HUDEP-2 (cell line): ENCODE results near the gene FCER1A.

Experiments
- DNase-seq, 76 experiments: peaks; one replicate each; lab custom pipeline; 2025; ENCODE audit not compliant: unreplicated experiment in 76 of 76; lab: John Stamatoyannopoulos, UW

The FCER1A gene

DNA sequence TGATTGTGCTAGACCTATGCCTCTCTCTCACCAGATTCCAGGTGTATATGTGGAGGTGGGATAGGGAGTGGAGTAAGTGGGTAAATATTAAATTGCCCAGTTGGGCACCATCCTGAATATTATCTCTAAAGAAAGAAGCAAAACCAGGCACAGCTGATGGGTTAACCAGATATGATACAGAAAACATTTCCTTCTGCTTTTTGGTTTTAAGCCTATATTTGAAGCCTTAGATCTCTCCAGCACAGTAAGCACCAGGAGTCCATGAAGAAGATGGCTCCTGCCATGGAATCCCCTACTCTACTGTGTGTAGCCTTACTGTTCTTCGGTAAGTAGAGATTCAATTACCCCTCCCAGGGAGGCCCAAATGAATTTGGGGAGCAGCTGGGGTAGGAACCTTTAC lies at the start of gene FCER1A:
Gene FCER1A, plus strand, starts transcription at position 242 of the 400 bp plus-strand sequence. Its CDS starts 29 bp downstream, at position 271.
- DNase-seq, result no peak

DNA sequence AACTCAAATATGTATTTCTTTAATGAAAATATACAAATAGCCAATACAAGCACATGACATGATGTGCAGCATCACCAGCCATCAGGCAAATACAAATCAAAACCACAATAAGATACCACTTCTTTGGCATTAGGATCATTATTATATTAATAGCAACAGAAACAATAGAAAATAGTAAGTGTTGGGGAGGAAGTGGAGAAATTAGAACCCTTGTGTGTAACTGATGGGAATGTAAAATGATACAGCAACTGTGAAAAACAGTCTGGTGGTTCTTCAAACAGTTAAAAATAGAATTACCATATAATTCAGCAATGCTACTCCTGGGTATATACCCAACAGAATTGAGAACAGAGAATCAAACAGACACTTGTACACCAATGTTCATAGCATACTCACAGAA lies 40.8 kb upstream of the FCER1A start:
- no peak for DNase-seq

DNA sequence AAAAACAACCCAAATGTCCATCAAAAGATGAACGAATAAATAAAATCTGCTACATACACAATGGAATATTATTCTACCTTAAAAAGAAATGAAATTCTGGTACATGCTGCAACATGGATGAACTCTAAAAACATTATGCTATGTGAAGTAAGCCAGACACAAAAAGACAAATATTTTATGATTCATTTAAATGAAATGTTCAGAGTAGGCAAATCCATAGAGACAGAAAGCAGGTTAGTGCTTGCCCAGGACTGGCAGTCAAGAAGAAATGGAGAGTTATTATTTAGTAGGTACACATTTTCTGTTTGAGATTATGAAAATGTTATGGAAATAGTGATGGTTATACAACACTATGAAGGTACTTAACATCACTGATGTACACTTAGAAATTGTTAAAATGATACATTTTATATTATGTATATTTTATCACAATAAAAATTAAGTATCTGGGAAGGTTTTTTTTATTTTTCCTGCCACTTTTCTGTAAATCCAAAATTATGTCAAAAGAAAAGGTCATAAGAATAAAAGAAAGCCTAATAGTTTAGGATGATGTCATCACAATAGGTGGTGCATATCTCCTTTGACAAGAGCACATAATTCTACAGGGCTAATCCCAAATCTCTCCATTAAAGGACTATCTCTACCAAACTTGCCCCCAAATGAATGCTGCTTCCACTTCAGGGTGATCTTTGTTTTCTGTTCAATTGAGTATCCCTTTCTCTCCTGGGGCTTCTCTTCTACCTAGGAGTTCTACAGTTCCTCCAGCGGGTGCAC lies 40.2 kb upstream of the FCER1A start:
- no peak for DNase-seq

DNA sequence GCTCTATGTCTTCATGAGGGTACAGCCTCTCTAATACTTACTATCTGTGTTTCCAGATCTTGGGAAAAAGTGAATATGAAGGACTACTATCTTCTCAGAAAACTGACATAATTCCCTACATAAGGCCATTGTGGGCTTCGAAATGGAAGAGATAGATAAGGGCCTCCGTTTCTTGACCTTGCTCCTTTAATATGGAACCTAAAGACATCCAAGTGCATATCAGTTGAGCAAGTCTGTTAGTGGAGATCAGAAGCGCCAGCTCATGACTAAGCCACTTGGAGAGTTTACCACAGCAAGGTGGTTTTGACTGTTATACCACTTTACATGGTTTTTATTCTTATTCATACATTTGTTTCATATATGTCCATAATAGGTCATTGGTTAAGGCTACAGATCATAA lies 35.3 kb upstream of the FCER1A start:
- peak in 64 of 76 experiments; percentile 3 to 92 (median 54) for DNase-seq

DNA sequence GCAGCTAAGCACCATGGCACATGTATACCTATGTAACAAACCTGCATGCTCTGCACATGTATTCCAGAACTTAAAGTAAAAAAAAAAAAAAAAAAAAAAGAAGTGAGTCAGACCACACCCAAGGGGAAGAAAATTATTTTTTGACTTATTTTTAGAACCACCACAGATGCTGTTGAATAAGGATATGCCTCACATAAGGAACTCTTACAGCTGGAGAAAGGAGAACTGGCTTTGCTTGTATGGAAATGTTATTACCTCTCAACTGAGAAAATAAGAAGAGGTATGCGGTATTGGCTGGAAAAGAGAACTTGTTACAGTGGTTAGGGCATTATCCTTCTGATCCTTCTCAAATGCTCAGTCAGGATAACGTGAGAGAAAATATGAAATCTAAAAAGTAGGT lies 27.5 kb upstream of the FCER1A start:
- DNase-seq, result no peak

DNA sequence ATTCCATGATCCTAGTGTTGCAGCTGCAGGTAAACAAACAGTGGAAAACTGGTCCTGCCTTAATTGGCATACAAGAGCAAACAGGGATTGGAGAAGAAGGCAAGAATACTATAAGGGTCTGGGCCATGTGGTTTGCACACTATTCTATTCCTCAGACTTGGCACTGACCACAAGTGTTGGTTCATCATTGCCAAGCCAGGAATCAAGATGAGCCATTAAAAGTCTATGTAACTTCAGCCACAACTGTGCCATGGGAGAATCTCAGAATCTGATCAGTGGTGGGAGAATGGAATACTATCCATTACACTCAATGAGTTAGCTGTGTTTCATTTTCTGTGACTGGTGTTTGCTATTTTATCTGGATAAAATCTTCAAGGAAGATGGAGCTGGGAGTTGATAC lies 26.2 kb upstream of the FCER1A start:
- no peak for DNase-seq

DNA sequence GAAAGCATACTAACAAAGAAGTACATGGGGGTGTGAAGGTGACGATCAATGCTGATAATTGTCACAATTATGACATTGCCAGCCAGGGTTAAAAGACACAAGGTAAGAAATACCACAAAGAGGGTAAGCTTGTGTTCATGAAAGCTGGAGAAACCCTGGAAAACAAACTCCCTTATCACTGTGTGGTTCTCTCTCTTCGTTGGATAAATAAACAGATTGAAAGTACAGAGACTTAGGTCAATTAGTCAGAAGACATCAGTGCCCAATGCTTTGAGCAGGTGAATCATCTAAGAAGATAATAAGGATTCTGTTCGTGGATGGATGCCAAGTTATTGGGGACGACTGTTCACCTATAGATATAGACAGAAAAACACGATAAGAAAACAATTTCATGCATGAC lies 22.4 kb upstream of the FCER1A start:
- peak in 1 of 76 experiments; percentile 5 for DNase-seq

DNA sequence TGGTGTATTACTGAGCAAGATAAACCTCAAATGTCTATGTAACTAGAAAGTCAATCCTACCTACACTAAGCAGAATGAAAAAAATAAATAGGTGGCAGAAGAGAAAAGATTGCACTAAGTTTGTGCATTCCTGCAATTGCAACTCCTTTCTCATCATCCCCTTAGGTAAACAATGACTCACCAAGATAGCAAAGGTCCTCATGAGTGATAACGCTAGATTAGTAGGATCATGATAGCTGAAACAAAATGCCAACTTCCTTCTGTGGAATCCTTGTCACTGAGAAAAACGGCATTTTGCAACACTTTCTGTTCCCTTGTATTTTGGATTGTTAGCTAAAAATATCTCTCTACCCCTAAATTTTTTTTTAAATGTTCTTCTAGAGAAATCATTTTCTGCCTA lies 20.0 kb upstream of the FCER1A start:
- no peak for DNase-seq

DNA sequence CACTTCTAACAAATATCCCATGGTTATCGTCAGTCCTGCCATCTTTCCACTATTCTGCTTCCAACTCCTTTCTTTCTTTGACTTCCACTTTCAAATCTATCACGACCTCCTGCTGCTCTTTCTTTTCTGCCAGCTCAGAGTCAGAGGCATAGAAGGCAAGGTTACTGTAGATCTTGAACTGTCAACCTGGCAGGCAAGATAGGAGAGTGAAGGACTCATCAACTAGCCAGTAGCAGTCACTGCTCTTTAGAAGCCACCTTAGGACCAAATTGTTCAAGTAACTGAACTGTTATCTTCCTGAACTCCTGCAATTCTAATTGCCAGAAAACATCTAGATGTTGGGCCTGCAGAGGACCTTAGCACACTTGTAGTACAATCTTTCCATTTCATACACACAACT lies 13.1 kb upstream of the FCER1A start:
- DNase-seq, result peak in 17 of 76 experiments; percentile 5 to 76 (median 29)

DNA sequence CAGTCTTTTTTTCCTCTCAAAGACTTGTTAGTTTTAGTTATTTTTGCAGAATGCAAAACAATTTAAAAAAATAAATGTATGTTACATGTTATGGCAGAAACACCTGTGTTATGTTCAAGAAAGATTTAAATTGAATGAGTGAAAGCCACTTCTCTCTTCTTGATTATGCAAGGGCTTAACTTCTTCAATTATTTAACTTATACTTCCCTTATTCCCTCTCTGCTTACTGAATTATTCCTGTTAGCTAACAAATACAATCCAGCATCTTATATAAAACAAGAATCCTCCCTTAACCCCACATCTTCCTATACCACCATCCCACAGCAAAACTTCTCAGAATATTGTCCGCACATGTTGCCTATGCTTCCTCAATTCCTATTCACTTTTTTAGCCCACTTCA lies 10.7 kb upstream of the FCER1A start:
- no peak for DNase-seq

DNA sequence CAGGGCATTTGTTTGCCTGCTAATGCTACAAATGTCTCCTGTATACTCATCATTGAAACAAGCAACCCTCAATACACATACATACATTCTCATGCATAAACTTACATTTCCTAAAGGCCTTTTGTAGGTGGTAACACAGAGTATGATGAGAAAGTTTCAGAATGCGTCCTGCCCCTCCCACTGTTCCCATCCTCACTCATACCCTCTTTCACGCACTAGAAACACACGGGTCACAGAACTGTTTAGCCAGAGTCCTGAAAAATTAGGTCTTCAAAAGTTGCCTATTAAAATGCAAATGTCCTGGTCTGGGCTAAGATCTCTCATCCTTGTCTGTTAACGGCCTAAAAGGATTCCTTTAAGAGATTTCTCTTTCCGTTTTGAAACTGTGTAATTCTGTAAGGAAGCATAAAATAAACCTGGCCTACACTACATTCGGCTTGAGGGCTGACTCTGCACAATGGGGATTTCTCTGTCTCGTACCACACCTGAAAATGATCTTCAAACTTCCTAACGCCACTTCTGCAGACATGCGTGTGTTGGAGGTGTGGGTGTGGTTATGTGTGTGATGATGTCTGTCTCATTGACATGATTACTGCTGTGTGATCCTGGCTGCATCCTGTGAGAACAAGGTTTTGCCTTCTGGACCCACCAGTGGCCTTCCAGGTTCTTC lies 5.3 kb upstream of the FCER1A start:
- DNase-seq, result no peak

DNA sequence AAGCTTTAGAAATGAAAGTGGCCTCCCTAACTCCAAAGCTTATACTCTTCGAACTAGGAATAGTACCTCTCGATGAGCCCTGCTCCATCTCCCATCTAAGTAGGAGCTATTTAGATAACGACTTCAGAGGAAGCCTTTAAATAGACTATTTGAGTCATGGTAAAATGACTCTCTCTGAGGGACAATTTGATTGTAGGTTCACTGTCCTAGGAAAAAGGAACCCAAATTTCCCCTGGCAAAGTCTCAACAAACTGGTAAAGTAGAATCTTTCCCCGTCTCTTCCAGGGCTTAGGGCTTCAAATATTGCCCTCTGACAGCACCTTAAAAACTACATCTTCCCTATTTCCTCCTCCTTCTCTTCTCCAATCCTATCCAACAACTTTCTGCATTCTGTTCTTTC lies 2.0 kb upstream of the FCER1A start:
- DNase-seq, result no peak

DNA sequence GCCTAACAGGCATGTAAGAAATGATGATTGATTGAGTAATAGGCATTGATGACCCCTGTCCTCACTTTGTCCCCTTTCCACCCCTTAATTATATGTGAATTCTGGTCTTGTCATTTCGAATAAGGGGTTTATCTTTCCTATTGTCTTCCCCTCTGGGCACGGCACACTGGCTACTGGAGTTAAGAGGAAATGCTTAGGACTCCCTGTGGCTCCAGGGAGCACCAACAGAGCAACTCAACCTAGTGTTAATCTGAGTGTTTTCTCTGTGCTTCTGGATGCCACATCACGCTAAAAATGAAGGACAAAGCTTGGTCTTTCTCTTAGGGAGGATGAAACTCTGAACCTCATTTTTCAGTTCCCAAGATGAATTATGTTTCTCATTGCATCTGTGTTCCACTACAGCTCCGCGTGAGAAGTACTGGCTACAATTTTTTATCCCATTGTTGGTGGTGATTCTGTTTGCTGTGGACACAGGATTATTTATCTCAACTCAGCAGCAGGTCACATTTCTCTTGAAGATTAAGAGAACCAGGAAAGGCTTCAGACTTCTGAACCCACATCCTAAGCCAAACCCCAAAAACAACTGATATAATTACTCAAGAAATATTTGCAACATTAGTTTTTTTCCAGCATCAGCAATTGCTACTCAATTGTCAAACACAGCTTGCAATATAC lies 5.3 kb downstream of the FCER1A start:
- peak in 3 of 76 experiments; percentile 1 to 8 (median 6) for DNase-seq

DNA sequence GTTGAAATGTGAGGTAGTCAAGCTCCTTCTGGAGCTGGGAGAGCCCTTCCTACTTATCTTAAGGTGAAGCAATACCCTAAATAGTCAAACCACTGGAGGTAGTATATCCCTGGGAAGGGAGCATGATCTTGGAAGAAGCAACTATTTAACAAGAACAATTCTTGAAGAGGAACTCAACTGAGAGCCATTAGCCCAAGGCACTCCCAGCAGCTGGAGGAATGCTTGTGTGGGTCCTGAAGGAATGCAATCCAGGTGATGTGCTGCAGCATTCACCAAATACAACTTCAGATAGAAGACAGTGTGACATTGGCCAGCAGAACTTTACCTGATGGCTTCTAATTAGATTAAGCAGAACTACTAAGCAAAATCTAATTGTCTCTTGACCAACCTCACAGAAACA lies 9.5 kb downstream of the FCER1A start:
- no peak for DNase-seq

DNA sequence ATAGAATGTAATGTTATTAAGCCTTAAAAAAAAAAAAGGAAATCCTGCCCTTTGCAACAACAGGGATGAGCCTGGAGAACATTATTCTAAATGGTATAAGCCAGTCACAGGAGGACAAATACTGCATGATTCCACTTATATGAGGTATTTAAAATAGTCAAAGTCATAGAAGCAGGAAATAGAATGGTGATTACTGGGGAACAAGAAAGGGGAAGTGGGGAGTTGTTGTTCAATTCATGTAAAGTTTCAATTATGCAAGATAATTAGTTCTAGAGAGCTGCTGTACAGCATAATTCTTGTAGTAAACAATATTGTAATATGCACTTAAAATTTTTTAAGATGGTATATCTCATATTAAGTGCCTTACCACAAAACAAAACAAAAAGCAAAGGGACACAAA lies 13.2 kb downstream of the FCER1A start:
- DNase-seq, result no peak

DNA sequence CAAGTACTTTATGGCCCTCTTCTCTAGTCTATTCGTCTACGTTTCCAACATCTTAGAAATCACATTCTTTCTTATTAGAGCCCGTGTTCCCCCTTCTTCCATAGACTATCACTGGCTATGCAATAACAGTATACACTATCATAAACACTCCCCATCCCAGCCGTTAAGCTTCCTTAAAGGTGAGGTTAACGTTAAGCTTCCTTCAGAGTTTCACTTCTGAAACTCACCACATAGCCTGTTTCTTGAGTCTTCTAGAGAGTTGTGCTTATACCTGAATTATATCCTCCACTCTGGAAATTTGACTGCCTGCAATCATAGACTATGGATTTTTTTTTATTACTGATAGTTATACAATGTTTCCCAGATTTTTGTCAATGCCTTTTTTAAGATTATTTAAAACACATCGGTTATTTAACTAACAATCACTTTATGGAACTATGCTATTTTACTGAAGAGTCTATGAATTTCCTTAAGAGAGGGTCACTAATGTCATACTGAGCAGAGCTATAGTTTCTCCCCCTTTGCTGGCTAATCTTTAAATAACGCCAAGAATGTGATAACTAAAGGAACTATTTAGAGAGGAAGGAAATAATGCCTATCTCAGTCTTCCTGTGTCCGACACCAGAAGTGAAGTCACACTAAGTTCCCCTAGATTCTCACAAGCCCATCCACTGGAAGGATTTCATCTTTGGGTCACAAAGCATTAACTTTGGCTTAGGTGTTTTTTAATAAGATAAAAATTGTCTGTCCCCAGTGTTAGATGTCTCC lies 16.8 kb downstream of the FCER1A start:
- no peak for DNase-seq

DNA sequence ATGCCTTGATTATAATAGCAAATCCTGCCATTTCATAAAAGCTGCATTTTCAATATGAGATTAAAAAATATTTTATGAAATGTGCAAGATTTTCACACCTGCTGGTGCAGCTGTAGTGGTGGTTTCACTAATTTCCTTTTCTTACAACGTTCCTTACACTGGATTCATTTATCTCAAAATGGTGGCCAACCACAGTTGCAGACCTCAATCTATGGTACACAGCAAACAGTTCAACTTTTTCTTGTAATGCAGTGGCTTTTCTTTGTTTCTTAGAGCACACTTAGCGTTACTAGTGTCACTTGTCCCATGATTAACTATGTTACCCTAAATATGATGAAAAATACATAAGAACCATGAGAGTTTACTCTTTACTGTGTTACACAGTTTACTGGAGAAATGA lies 32.7 kb downstream of the FCER1A start:
- no peak for DNase-seq

DNA sequence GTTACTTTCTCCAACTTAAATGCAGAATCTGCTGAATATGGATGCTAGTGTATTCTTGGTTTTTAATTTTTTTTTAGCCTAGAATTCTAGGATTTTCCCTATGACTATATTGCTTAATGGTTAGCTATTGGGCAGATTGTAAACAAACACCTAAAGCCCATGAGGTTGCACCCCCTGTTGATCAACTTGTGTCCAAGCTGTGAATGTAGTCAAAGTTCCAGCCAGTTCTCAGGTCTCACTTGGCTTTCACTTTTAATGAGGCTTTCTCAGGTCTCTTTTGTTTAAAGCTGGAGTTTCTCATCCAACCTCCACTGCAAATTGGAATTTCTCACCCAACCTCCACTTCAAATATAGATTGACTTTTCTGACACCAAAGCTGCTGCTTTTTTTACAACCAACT lies 35.9 kb downstream of the FCER1A start:
- no peak for DNase-seq

DNA sequence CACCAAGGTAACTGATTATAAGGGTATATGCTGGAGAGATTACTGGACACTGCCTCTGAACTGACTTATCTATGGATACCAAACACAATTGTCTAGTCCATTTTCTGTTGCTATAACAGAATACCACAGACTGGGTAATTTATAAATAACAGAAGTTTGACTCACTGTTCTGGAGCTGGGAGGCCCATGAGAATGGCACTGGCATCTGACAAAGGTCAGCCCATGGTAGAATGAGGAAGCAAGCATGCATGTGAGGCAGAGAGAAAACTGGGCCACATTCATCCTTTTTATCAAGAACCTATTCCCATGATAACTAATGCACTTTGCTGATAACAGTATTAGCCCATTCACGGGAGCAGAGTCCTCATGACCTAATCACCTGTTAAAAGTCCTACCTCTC lies 37.4 kb downstream of the FCER1A start:
- no peak for DNase-seq

DNA sequence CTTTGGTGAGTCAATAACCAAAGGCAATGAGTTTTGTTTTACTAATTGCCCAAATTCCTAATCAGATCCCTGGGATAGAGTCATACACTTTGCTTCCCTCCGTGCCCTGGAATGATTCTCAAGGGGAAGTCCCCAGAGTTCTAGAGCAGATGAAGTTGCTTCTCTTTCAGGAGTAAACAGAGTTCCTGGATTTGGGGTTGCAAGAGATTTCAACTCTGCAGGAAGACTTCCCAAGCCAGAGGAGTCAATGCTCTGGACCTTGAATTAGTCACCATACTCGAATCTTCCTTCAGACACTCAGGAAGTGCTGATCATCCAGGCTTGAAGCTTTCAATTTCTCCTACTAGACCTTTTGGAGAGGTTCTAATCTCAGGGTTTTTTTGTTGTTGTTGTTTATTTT lies 39.6 kb downstream of the FCER1A start:
- DNase-seq, result no peak
